Left ventricle myocardium superior (tissue), 1 donor: Measurements from ENCODE around the gene SEMA4C. TPM values are rescaled to one million over a fixed set of nuclear protein-coding genes. Genes with fewer than 3 reads are reported as not detected.

Source experiments
- ATAC-seq: fragments of 200-7000 bp; cut with Tn5 transposase; one replicate; pipeline ENCODE4 v1.9.1; 2020; ENCODE audit warnings: mild to moderate bottlenecking, moderate library complexity
- DNase-seq: peaks from one replicate; pipeline ENCODE4 v3.0.0-alpha.2; 2020
- intact Hi-C: fragments of 100-400 bp; cut with micrococcal nuclease; formaldehyde crosslinking; loops from one replicate; pipeline ENCODE4 v1.11.0; 2022
- total RNA-seq: library from RNA; stranded (reverse); fragmentation: NEBNext Ultra II Directional; extraction: Animal tissue kit (Norgen Biotek cat#: 25700); gene quantifications from one replicate; pipeline ENCODE4 v1.2.1, GENCODE V29; 2021
- donor health status: DM: no; HTN: yes; CAD: no; lungs with severe emphysema.

Gene SEMA4C
- total RNA-seq, 1 donor from 2014 or later: 17.0 TPM

DNA sequence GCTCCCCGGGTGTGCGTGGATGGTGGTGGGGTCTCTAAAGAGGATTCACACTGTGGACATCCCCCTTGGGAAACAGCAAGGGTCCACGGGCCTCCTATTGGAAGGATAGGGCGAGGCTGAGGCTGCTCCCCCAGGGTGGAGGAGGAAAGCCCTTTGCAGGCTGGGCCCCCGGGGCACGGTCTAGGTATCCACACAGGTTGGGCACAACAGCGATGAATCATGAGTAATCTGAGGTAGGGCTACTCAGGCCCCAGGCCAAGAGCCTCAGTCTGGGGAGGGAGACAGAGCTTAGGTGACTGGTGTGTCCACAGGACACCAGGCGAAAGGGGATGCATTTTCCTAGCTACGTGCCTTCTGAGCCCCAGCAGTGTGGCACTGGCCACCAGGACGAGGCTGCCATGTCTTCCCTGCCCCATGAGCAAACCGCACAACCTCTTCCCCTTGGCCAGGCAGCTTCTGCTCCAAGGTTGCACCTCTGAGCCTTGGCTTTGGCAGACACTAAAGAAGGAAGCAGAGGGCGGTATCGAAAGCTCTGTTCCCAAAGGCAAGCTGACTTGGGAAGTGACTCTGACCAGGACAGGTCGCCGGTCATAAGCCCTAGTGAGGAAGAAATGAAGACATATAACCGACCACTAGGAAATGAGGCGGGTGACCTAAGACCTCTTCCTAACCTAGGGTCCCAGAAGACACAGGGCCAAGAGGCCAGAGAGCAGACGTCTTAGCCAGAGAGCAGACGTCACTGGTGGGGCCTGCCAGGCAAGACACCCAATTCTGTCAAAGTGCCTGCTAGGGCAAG is 14.6 kb upstream of the SEMA4C start:
- ATAC-seq (no peak), DNase-seq (no peak)
- intact Hi-C loops: no loop called here

GRCh38 chr2:96883306-96883705 is 13.4 kb upstream of the SEMA4C start:
- ATAC-seq (no peak), DNase-seq (no peak)
- intact Hi-C loops: no loop called here

- intact Hi-C loops: no loop called here
- DNase-seq: no peak
- no peak for ATAC-seq
These were observed 13.0 kb upstream of the SEMA4C start for GRCh38 chr2:96882906-96883305.

- intact Hi-C loops: no loop called here
- ATAC-seq: no peak
- DNase-seq: no peak
These were observed 12.3 kb upstream of the SEMA4C start for GRCh38 chr2:96882230-96882629.

- intact Hi-C loops: no loop called here
- no peak for DNase-seq
- ATAC-seq: peak; percentile 39
These were observed 11.7 kb upstream of the SEMA4C start for GRCh38 chr2:96881349-96882195.

GRCh38 chr2:96880891-96881273 is 11.0 kb upstream of the SEMA4C start:
- ATAC-seq: no peak
- intact Hi-C loops: no loop called here
- no peak for DNase-seq

- ATAC-seq (no peak), DNase-seq (no peak)
- intact Hi-C loops: no loop called here
These were observed 9.7 kb upstream of the SEMA4C start for GRCh38 chr2:96879545-96880040.

DNA sequence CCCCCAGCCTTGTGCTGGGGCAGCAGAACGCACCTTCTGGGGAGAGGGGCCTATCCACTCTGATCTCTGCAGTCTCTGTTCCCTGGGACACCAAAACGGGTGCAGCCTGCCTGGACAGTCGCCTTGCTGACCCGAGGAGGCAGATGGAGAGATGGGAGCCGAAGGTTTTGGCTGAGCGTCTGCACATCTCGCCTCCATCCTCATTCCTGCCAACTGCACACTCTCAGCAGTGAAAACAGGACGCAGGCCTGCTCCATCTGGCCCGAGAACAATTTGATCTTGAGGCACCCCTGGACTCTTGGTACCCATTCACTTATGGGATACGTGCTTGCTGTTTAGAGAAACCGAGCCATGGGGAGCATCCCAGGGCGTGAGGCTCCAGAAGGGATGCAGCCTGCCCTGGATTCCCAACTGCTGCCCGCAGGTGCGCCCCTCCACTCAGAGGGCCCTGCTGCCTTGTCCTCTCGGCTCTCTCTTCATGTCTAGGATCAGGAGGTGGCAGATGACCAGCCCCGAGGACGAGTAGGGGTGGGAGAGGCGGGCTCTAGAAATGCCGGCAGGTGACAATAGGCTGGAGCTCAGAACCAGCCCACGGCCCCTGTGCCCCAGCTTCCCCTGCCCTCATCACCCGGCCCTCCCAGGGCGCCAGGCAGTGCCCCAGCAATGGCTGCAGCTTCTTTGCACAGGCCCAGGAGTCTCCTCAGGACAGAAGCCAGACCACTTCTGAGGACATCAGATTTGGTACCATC is 9.1 kb upstream of the SEMA4C start:
- DNase-seq: no peak
- intact Hi-C loops: no loop called here
- ATAC-seq: no peak

GRCh38 chr2:96878171-96878570 is 8.3 kb upstream of the SEMA4C start:
- no peak for DNase-seq
- ATAC-seq: no peak
- intact Hi-C loops: no loop called here

DNA sequence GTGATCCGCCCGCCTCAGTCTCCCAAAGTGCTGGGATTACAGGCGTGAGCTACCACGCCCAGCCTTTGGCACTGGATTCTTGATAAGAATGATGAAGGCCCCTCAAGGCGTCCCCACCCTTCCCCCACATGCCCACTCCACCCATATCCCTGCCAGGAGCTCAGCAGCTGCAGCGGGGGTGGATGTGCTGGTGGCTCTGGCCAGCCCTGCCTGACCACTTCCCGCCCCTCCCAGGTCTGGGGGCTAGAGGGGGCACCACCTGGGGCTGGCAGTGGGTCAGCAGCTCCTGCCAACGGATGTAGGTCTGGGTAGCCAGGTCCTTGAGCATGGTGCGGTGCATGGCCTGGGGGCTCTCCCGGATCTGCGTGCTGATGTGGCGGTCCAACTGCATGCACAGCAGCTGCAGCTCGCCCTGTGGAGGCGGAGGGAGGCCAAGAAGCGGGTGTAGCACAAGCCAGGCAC is 7.8 kb upstream of the SEMA4C start:
- intact Hi-C loops: no loop called here

DNA sequence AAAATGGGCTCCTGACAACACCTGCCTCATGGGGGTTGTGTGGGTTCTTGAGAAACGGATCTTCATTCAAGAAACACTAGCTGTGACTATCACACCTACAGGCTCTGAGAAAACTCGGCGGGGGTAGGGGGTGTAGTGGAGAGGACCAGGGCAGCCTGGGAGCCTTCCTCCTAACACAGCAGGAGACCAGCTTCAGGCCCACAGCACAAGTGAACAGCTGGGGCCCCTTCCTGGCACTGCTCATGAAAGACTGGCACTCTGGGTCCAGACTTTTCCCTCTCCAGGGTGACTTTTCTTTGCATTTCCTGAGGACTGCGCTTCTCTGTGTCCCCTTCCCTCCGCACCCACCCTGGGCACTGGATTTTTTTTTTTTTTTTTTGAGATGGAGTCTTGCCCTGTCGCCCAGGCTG is 7.2 kb upstream of the SEMA4C start:
- intact Hi-C loops: no loop called here

More for the DNA sequence above, 7.8 kb upstream of the SEMA4C start:
- ATAC-seq: no peak
- DNase-seq: no peak

DNA sequence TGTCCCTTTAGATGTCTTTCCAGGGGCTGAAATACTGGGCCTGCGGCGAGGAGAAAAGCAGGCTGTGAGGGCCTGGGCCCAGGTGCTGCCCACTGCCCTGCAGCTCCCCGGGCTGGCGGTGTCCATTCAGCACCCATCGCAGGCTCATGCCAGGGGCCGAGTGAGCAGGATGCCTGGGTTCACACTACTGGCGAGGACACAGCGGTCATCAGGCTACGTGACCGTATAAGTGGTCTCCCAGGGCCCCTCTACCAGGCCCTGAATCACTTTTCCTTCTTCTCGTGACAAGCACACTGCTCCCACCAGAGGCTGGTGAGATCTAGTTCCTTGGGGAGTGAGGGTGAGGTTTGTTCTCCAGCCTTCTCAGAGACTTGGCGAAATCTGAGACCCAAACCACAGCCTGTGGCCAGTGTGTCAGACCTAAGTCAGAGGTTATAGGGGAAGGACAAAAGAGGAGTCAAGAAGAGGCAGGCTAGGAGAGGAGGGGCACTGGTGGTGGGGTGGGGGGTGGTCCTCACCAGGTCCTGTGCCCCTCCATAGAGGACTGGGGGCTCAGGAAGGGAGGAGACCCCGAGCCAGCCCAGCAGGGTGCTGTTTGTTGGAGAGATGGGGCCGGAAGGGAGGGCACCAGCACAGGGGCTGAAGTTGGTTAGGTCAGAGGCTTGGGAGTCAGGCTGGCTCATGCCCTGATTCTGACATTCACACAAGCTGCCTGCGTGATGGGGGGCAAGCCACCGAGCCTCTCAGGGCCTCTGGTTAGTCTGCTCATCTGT is 6.6 kb upstream of the SEMA4C start:
- no peak for ATAC-seq

More for the DNA sequence above, 7.2 kb upstream of the SEMA4C start:
- DNase-seq (no peak), ATAC-seq (no peak)

DNA sequence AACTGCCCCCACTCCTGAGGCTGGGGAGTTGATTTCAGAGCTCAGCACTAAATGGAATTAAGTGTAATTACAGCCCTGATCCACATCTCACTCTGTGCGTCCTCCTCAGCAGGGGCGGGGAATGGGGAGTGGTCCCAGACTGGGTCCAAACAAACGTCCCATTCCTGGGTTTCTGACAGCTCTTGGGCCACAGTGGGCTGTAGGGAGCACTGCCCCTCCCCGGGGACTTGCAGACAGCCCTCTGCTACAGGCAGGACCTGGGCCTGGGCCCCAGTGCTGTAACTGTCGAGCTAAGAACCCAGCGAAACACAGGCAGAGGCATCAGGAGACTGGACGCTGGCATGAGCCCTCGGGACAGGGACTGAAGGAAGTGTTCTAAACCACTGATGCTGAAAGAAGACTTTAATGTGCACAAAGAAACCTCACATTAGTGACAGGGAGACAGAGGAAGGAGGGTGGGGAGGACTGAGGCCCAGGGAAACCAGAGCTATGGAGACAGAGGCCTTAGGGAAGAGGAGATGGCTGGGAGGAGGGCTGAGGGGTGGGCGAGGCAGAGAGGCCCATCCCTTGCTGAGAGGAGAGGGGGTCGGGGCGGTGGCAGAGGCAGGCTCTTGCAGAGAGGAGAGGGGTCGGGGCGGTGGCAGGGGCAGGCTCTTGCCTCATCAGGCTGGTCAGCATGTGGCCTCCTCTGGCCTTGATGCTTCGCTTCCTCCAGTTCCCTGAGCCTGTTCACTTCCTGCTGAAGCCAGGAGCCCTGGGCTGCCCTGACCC is 5.8 kb upstream of the SEMA4C start:
- DNase-seq (no peak), ATAC-seq (no peak)
- intact Hi-C loops: no loop called here

More for the DNA sequence above, 6.6 kb upstream of the SEMA4C start:
- DNase-seq: no peak
- intact Hi-C loops: no loop called here

GRCh38 chr2:96874198-96874831 is 4.4 kb upstream of the SEMA4C start:
- intact Hi-C loops: loop anchor here (5.0 kb wide), 1 partner anchor 33 kb away; no protein-coding TSS in a partner anchor
- ATAC-seq (no peak), DNase-seq (no peak)

DNA sequence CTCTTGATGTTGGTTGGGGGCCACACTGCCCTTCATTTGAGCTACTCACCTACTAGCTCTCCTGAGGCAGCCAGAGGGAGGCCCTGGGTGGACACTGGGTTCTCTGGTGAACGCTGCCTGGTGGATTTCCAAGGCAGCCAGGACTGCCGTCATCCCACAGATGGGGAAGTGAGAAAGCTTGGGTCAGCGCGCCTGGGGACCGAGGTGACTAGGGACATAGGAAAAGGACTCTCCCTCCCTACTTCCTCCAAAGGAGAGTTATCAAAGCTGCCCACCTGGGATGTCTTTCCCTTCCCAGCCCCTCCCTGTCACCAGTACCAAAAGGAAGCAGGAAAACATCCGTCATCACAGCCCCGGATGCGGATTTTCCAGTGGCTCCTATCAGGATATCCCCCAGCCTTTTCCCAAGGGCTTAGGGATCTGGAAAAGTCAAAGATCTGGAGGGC is 3.8 kb upstream of the SEMA4C start:
- ATAC-seq: peak; percentile 8
- DNase-seq: peak; percentile 82
- intact Hi-C loops: loop anchor here (5.0 kb wide), 1 partner anchor 34 kb away; no protein-coding TSS in a partner anchor

- intact Hi-C loops: loop anchor here (5.0 kb wide), 1 partner anchor 35 kb away; no protein-coding TSS in a partner anchor
- no peak for DNase-seq
- ATAC-seq: no peak
These were observed 2.9 kb upstream of the SEMA4C start for GRCh38 chr2:96872591-96873349.
